Measurements from ENCODE around the gene MYH1. TPM values are rescaled to one million over a fixed set of nuclear protein-coding genes. Genes with fewer than 3 reads are reported as not detected.

MYH1 gene
- total RNA-seq, 2 experiments from 2014 or later, result not detected

DNA sequence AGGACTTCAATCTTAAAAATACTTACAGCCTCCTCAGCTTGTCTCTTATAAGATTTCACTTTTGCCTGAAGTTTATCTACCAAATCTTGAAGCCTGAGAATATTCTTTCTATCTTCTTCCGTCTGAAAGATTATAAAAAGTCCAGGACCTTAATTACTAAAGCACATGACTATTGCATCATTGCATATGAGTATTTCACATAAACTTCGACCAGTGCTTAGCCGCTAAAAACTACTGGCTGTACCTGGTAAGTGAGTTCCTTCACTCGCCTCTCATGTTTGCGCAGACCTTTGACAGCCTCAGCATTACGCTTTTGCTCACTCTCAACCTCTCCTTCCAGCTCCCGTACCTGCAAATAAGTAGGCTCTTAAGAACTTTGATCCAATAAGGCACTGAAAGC lies 4.7 kb upstream of the MYH1 start:
- DNase-seq, result no peak
- Mint-ChIP-seq H3K27me3 (no peaks in the 10 kb centered on the region), H3K4me3 (no peak overlapping the region), H3K27ac (no peak overlapping the region), H3K9me3 (no peaks in the 10 kb centered on the region), H3K4me1 (no peaks in the 10 kb centered on the region), H3K36me3 (ENCODE audit: low read depth) (no peaks in the 10 kb centered on the region)
- ChIA-PET POLR2A (no interaction called here), CTCF (no interaction called here)

DNA sequence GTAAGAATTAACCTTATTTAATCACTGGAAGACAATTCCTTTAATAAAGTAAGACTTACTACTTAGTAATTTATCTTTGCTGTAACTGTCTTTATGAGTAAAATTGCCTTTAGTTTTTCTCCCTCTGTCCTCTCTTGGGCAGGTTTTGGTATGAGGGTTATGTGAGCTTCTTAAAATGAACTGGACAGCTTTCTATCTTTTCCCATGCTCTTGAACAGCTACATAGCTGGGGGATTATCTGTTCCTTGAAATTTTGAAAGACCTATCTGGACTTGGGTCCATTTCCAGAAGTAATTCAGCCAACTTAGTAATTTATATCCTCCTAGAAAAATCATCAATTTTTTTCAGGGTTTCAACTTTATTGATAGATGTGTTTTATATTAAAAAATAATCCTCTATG lies 3.6 kb upstream of the MYH1 start:
- H3K36me3 Mint-ChIP-seq (ENCODE audit: low read depth), result no peaks in the 10 kb centered on the region

DNA sequence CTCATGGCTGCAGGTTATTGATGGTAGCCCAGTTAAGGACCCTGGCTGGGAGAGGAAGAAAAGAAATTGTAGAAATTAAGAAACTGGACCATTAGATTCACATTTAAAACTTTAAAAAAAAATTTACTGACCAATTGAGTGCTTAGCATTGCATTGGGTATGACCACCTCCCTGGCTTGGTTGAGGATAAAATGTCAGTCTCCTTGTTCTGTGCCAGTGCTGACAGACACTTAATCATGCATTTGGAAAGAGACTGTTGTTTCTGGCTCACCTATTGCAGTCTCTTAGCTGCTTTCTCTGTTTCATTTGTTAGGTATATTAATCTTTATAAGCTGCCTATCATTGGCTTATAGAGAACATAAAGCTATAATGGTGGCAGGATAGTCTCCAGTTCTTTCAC lies 1.7 kb downstream of the MYH1 start:
- H3K27ac Mint-ChIP-seq, result no peak overlapping the region
- DNase-seq, result no peak
- H3K27me3 Mint-ChIP-seq, result no peaks in the 10 kb centered on the region
- ChIA-PET CTCF (no interaction called here), POLR2A (no interaction called here)
- no peak overlapping the region for H3K4me3 Mint-ChIP-seq
- no peaks in the 10 kb centered on the region for H3K4me1 Mint-ChIP-seq
- H3K36me3 Mint-ChIP-seq (ENCODE audit: low read depth), result no peaks in the 10 kb centered on the region
- no peaks in the 10 kb centered on the region for H3K9me3 Mint-ChIP-seq

More for the DNA sequence above, 3.6 kb upstream of the MYH1 start:
- Mint-ChIP-seq H3K4me1 (no peaks in the 10 kb centered on the region), H3K9me3 (no peaks in the 10 kb centered on the region), H3K4me3 (no peak overlapping the region), H3K27me3 (no peaks in the 10 kb centered on the region), H3K27ac (no peak overlapping the region)
- POLR2A ChIA-PET, result interaction anchor here (0.7 kb wide), 1 partner anchor 15 kb away, joined by 3 read pairs; no protein-coding TSS in a partner anchor
- DNase-seq, result no peak
- CTCF ChIA-PET, result no interaction called here

DNA sequence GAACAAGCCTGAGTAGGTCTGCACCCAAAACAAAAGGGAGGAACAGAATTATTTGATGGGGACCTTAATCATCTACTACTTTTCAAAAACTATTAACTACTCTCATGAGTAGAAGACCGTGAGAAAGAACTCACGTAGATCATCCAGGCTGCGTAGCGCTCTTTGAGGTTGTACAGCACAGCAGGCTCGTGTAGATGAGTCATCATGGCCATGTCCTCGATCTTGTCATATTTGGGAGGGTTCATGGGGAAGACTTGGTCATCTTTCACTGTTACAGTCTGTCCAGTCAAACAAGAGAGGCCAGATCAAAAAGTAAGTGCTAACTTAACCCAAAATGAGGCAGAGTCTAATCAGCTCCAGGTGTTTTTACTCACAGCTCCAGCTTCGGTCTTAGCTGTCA lies 2.3 kb downstream of the MYH1 start:
- POLR2A ChIA-PET, result no interaction called here
- H3K27me3 Mint-ChIP-seq, result no peaks in the 10 kb centered on the region
- H3K36me3 Mint-ChIP-seq (ENCODE audit: low read depth), result no peaks in the 10 kb centered on the region
- CTCF ChIA-PET, result no interaction called here
- H3K4me1 Mint-ChIP-seq, result no peaks in the 10 kb centered on the region
- H3K27ac Mint-ChIP-seq, result no peak overlapping the region
- no peak for DNase-seq
- no peak overlapping the region for H3K4me3 Mint-ChIP-seq
- no peaks in the 10 kb centered on the region for H3K9me3 Mint-ChIP-seq

DNA sequence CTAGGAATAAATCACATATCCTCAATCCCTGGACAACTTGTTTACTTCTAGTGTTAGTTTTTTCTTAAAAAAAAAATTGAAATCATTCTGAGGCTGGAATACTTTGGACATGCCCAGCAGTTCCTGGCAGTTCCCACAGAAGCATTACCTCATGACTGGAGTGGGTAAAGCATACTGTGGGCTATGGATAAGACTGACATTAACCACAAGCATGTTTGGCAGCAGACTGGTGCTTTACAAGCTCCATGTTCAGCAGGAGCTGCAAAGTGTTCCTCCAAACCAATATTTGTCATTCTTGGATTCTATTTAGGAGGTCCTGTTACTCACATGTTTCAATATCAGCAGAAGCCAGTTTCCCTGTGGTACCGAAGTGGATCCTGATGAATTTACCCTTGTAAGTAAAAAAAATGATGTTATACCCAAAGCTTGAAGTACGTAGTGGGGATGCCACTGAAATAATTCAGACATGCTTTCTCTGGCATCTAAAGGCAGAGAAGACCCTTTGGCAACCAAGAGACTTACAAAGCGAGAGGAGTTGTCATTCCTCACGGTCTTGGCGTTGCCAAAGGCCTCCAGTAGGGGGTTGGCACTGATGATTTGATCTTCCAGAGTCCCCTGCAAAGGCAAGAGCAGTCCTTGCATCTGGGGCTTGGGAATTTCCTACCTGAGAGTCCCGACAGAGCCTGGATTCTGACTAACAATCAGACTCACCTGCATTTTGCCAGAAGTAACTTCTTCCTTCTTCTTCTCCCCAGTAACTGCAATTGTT lies 4.9 kb downstream of the MYH1 start:
- ChIA-PET POLR2A (no interaction called here), CTCF (no interaction called here)
- Mint-ChIP-seq H3K4me1 (no peaks in the 10 kb centered on the region), H3K36me3 (ENCODE audit: low read depth) (no peaks in the 10 kb centered on the region), H3K27ac (no peak overlapping the region), H3K9me3 (no peaks in the 10 kb centered on the region), H3K4me3 (no peak overlapping the region), H3K27me3 (no peaks in the 10 kb centered on the region)
- DNase-seq, result no peak

DNA sequence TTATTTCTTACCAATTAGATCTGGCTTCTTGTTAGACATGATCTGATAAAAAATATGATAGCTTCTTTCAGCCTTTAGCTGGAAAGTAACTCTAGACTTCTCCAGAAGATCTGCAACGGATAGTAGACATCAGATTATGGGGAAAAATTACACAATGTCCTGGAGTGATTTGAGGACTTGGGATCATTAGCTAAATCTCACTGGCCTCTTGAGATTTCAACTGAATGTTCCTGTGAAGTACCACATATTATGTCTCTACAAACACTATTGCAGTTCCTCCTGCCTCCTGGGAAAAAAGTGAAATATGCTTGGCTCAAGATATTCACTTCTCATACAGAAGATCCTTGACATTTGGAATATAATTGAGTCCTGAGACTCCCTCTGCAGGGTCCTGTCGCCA lies 5.5 kb downstream of the MYH1 start:
- no peaks in the 10 kb centered on the region for H3K9me3 Mint-ChIP-seq
- no peaks in the 10 kb centered on the region for H3K4me1 Mint-ChIP-seq
- H3K27ac Mint-ChIP-seq, result no peak overlapping the region
- no peaks in the 10 kb centered on the region for H3K27me3 Mint-ChIP-seq
- H3K36me3 Mint-ChIP-seq (ENCODE audit: low read depth), result no peaks in the 10 kb centered on the region
- ChIA-PET CTCF (no interaction called here), POLR2A (no interaction called here)
- H3K4me3 Mint-ChIP-seq, result no peak overlapping the region
- DNase-seq, result no peak

DNA sequence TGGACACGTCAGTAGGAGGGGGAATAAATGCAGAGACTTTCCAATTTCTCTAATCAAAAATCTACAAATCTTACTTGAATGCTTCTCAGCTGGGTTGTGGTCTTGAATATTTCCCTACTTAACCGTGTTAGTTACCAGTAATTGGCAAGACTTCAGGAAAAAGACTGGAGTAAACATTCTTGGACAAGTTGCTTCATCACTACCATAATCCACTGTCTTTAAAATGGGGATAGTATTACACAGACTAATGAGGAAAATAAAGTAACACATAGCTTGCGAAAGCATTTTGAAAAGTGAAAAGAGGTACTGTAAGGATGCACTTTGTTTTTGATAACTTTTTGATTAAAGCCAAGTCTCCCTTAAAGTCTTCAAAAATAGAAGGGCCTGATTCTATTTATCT lies 18.4 kb downstream of the MYH1 start:
- Mint-ChIP-seq H3K27ac (no peak overlapping the region), H3K36me3 (ENCODE audit: low read depth) (no peaks in the 10 kb centered on the region)
- CTCF ChIA-PET, result no interaction called here

DNA sequence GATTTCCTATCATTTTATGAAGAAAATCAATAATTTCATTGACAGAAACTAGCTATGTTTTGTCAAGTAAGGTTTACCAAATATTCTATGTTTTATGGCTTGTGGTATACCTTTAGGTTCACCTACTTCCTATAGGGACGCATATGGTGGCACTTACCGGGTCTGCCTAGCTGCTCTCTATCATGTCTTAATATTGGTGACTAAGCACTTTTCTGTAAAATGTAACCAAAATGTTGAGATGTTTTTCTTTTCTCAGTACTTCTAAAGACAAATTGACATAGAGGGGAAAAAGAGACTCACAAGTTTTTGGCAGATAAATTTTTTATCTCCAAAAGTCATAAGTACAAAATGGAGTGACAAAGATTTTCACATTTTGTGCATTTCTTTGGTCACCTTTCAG lies 26.3 kb downstream of the MYH1 start:
- H3K4me3 Mint-ChIP-seq, result no peak overlapping the region
- no peak overlapping the region for H3K27ac Mint-ChIP-seq
- no peaks in the 10 kb centered on the region for H3K36me3 Mint-ChIP-seq (ENCODE audit: low read depth)
- POLR2A ChIA-PET, result no interaction called here
- DNase-seq, result no peak
- no peaks in the 10 kb centered on the region for H3K27me3 Mint-ChIP-seq
- H3K4me1 Mint-ChIP-seq, result no peaks in the 10 kb centered on the region
- CTCF ChIA-PET, result no interaction called here
- peaks cover 22% of the 10 kb centered on the region for H3K9me3 Mint-ChIP-seq

More for the DNA sequence above, 18.4 kb downstream of the MYH1 start:
- H3K9me3 Mint-ChIP-seq, result no peaks in the 10 kb centered on the region
- H3K27me3 Mint-ChIP-seq, result peaks cover 1% of the 10 kb centered on the region
- H3K4me1 Mint-ChIP-seq, result no peaks in the 10 kb centered on the region
- POLR2A ChIA-PET, result no interaction called here
- DNase-seq, result no peak
- no peak overlapping the region for H3K4me3 Mint-ChIP-seq

DNA sequence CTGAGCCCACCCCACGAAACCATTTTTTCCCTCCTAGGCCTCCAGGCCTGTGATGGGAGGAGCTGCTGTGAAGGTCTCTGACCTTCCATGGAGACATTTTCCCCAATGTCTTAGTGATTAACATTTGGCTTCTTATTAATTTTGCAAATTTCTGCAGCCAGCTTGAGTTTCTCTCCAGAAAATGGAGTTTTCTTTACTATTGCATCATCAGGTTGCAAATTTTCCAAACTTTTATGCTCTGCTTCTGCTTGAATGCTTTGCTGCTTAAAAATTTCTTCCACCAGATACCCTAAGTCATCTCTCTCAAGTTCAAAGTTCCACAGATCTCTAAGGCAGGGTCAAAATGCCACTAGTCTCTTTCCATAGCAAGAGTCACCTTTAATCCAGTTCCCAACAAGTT lies 36.1 kb downstream of the MYH1 start:
- no peak for DNase-seq
- CTCF ChIA-PET, result no interaction called here
- Mint-ChIP-seq H3K27ac (no peak overlapping the region), H3K36me3 (ENCODE audit: low read depth) (peaks cover 2% of the 10 kb centered on the region), H3K27me3 (no peaks in the 10 kb centered on the region), H3K4me3 (no peak overlapping the region), H3K4me1 (no peaks in the 10 kb centered on the region), H3K9me3 (peaks cover 27% of the 10 kb centered on the region)
- POLR2A ChIA-PET, result no interaction called here

DNA sequence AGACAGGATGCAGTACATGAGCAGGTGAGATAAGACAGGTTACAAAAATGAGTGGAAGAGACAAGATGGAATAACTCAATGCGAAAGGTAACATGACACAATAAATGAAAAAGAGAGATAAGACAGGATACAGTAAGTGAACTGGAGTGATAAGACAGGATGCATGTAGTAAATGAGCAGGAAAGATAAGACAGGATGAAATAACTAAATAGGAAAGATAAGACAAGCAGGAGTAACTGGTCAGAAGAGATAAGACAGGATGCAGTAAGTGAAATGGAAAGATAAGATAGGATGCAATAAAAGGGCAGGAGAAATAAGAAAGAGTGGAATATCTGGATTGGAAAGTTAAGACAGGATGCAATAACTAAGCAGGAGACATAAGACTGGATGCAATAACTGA lies 40.6 kb downstream of the MYH1 start:
- no peak overlapping the region for H3K27ac Mint-ChIP-seq

DNA sequence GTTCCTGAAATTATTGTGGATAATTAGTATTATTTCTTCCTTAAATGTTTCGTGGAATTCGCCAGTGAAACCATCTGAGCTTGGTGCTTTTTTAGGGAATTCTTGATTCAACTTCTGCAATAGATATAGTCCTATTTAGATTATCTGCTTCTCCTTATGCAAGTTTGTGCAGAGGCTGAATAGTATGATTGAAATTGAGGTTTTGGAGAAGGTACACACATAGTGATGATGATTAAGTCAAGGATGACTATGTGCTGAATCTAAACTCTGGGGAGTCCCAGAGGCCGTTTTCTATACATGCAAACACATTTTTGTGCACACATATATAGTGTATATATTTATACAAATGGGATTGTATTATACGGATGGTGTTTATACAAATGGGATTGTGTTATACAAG lies 43.8 kb downstream of the MYH1 start:
- no peaks in the 10 kb centered on the region for H3K4me1 Mint-ChIP-seq
- H3K9me3 Mint-ChIP-seq, result no peaks in the 10 kb centered on the region
- CTCF ChIA-PET, result no interaction called here
- no peak overlapping the region for H3K4me3 Mint-ChIP-seq
- H3K27me3 Mint-ChIP-seq, result no peaks in the 10 kb centered on the region
- no peak overlapping the region for H3K27ac Mint-ChIP-seq
- H3K36me3 Mint-ChIP-seq (ENCODE audit: low read depth), result no peaks in the 10 kb centered on the region
- DNase-seq, result no peak
- POLR2A ChIA-PET, result no interaction called here

More for the DNA sequence above, 40.6 kb downstream of the MYH1 start:
- CTCF ChIA-PET, result no interaction called here
- H3K36me3 Mint-ChIP-seq (ENCODE audit: low read depth), result no peaks in the 10 kb centered on the region
- H3K4me3 Mint-ChIP-seq, result no peak overlapping the region
- no peak for DNase-seq
- H3K4me1 Mint-ChIP-seq, result no peaks in the 10 kb centered on the region
- H3K27me3 Mint-ChIP-seq, result no peaks in the 10 kb centered on the region
- POLR2A ChIA-PET, result no interaction called here
- H3K9me3 Mint-ChIP-seq, result peaks cover 5% of the 10 kb centered on the region

DNA sequence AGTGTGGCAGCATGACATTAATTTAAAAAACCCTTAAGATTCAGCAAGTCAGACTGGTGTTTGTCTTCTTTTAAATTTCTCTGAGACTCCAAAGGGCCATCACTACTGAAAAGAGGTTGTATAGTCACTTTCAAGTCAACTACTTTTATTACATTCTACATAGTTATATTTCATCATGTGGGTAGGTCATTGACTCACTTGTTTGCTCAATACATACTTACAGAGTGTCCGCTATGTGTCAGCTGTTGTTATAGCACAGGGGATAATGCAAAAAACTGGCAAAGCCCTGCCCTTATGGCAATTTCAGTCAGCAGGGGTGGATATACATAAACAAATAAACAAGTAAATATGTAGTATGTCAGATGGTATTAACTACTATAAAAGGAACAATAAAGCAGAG lies 46.5 kb downstream of the MYH1 start:
- ChIA-PET CTCF (no interaction called here), POLR2A (no interaction called here)
- Mint-ChIP-seq H3K36me3 (ENCODE audit: low read depth) (no peaks in the 10 kb centered on the region), H3K4me3 (no peak overlapping the region), H3K27me3 (no peaks in the 10 kb centered on the region), H3K9me3 (no peaks in the 10 kb centered on the region), H3K4me1 (no peaks in the 10 kb centered on the region), H3K27ac (no peak overlapping the region)
- no peak for DNase-seq

DNA sequence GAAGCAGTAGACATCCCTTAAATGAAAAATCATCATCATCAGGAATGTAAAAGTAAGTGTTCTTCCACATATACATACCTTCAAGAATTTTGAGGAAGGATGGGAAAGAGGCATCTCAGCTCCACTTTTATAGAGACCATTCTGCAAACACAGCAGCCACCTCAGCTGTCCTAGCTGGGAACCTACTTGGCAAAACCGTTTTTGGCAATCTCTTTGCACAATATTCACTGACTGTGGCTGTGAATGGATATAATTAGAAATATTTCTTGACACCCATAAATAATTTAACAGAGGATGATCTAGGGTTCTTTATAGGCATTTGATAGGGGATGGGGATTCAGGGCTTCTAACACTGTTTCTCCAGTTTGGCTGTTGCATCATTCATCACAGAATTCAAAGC lies 48.9 kb downstream of the MYH1 start, which contains the start of gene MYH4:
Gene MYH4, minus strand, starts transcription at position 101 of the 400 bp plus-strand sequence. CDS start 2,814 bp downstream, outside the sequence.
- DNase-seq, result no peak
- Mint-ChIP-seq H3K9me3 (no peaks in the 10 kb centered on the region), H3K27me3 (no peaks in the 10 kb centered on the region), H3K36me3 (ENCODE audit: low read depth) (no peaks in the 10 kb centered on the region), H3K27ac (no peak within 1 kb of the TSS), H3K4me1 (no peaks in the 10 kb centered on the region), H3K4me3 (no peak within 1 kb of the TSS)
- CTCF ChIA-PET, result no interaction called here
- POLR2A ChIA-PET, result no interaction called here

DNA sequence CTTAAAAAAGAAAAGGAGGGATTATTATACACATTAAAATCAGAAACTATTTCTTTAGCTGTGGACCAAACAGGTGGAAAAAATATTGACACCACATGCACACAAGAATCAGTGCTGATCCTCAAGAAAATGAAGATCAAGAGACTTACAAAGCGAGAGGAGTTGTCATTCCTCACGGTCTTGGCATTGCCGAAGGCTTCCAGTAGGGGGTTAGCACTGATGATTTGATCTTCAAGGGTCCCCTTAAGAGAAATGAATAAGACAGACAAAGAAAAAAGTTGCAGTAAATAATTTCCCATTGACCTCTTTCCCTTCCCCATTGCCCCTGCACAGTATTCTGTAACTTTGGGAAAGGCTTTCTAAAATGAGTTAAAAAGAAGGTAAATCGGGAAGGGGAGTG lies 54.9 kb downstream of the MYH1 start:
- Mint-ChIP-seq H3K9me3 (no peaks in the 10 kb centered on the region), H3K4me1 (no peaks in the 10 kb centered on the region), H3K27ac (no peak overlapping the region), H3K36me3 (ENCODE audit: low read depth) (no peaks in the 10 kb centered on the region), H3K4me3 (no peak overlapping the region), H3K27me3 (peaks cover 2% of the 10 kb centered on the region)
- CTCF ChIA-PET, result no interaction called here
- DNase-seq, result no peak
- POLR2A ChIA-PET, result no interaction called here

Data from activated CD4-positive, alpha-beta T cell treated with anti-CD3 and anti-CD28 coated beads, Interleukin-2, amount 10 ng/mL, durations not matched to agents 7 days and 5 days (primary cell).